ENCODE data around the gene EPB41L4B.
"Not testable (repeated sequence)": the region's sequence is repeated elsewhere in the genome, so short reads cannot be mapped to it uniquely, and the experiment has no call there.

The EPB41L4B gene

GRCh38 chr9:109304347-109304746 is 16.5 kb downstream of the EPB41L4B start:
- H3K4me3 ChIP-seq (ENCODE audit: low read depth, low read length) = no peak overlapping the region
- no peak for DNase-seq (ENCODE audit: low read depth)

GRCh38 chr9:109303900-109304299 is 17.0 kb downstream of the EPB41L4B start:
- H3K4me3 ChIP-seq (ENCODE audit: low read depth, low read length) = no peak overlapping the region
- no peak for DNase-seq (ENCODE audit: low read depth)

GRCh38 chr9:109302606-109303005 is 18.3 kb downstream of the EPB41L4B start:
- no peak for DNase-seq (ENCODE audit: low read depth)
- no peak overlapping the region for H3K4me3 ChIP-seq (ENCODE audit: low read depth, low read length)

GRCh38 chr9:109301012-109301411 is 19.8 kb downstream of the EPB41L4B start:
- DNase-seq (ENCODE audit: low read depth) = no peak

GRCh38 chr9:109299891-109300290 is 21.0 kb downstream of the EPB41L4B start:
- no peak overlapping the region for H3K4me3 ChIP-seq (ENCODE audit: low read depth, low read length)

More at GRCh38 chr9:109301012-109301411, 19.8 kb downstream of the EPB41L4B start:
- H3K4me3 ChIP-seq (ENCODE audit: low read depth, low read length) = no peak overlapping the region

GRCh38 chr9:109297899-109298298 is 23.0 kb downstream of the EPB41L4B start:
- peak; percentile 41 for DNase-seq (ENCODE audit: low read depth)

More at GRCh38 chr9:109299891-109300290, 21.0 kb downstream of the EPB41L4B start:
- DNase-seq (ENCODE audit: low read depth) = no peak

GRCh38 chr9:109295221-109296130 is 25.4 kb downstream of the EPB41L4B start:
- no peak overlapping the region for H3K4me3 ChIP-seq (ENCODE audit: low read depth, low read length)
- no peak for DNase-seq (ENCODE audit: low read depth)

More at GRCh38 chr9:109297899-109298298, 23.0 kb downstream of the EPB41L4B start:
- no peak overlapping the region for H3K4me3 ChIP-seq (ENCODE audit: low read depth, low read length)

GRCh38 chr9:109290385-109290784 is 30.5 kb downstream of the EPB41L4B start:
- DNase-seq (ENCODE audit: low read depth) = no peak
- no peak overlapping the region for H3K4me3 ChIP-seq (ENCODE audit: low read depth, low read length)

GRCh38 chr9:109289931-109290330 is 30.9 kb downstream of the EPB41L4B start:
- no peak overlapping the region for H3K4me3 ChIP-seq (ENCODE audit: low read depth, low read length)
- no peak for DNase-seq (ENCODE audit: low read depth)

- H3K4me3 ChIP-seq (ENCODE audit: low read depth, low read length) = no peak overlapping the region
- no peak for DNase-seq (ENCODE audit: low read depth)
Observed at GRCh38 chr9:109289186-109289585, 31.7 kb downstream of the EPB41L4B start.

GRCh38 chr9:109286981-109287380 is 33.9 kb downstream of the EPB41L4B start:
- no peak overlapping the region for H3K4me3 ChIP-seq (ENCODE audit: low read depth, low read length)
- DNase-seq (ENCODE audit: low read depth) = no peak

- H3K4me3 ChIP-seq (ENCODE audit: low read depth, low read length) = no peak overlapping the region
- peak; percentile 21 for DNase-seq (ENCODE audit: low read depth)
Observed at GRCh38 chr9:109286571-109286977, 34.3 kb downstream of the EPB41L4B start.

- not testable (repeated sequence) for DNase-seq (ENCODE audit: low read depth); H3K4me3 ChIP-seq (ENCODE audit: low read depth, low read length)
Observed at GRCh38 chr9:109283672-109284071, 37.2 kb downstream of the EPB41L4B start.

- no peak overlapping the region for H3K4me3 ChIP-seq (ENCODE audit: low read depth, low read length)
- DNase-seq (ENCODE audit: low read depth) = no peak
Observed at GRCh38 chr9:109283012-109283411, 37.8 kb downstream of the EPB41L4B start.

- no peak overlapping the region for H3K4me3 ChIP-seq (ENCODE audit: low read depth, low read length)
- no peak for DNase-seq (ENCODE audit: low read depth)
Observed at GRCh38 chr9:109282302-109282701, 38.6 kb downstream of the EPB41L4B start.

GRCh38 chr9:109281518-109281917 is 39.3 kb downstream of the EPB41L4B start:
- H3K4me3 ChIP-seq (ENCODE audit: low read depth, low read length) = no peak overlapping the region
- DNase-seq (ENCODE audit: low read depth) = no peak

- no peak overlapping the region for H3K4me3 ChIP-seq (ENCODE audit: low read depth, low read length)
Observed at GRCh38 chr9:109278848-109279247, 42.0 kb downstream of the EPB41L4B start.

GRCh38 chr9:109278216-109278615 is 42.6 kb downstream of the EPB41L4B start:
- H3K4me3 ChIP-seq (ENCODE audit: low read depth, low read length) = no peak overlapping the region
- DNase-seq (ENCODE audit: low read depth) = no peak

More at GRCh38 chr9:109278848-109279247, 42.0 kb downstream of the EPB41L4B start:
- DNase-seq (ENCODE audit: low read depth) = no peak

- DNase-seq (ENCODE audit: low read depth) = no peak
- no peak overlapping the region for H3K4me3 ChIP-seq (ENCODE audit: low read depth, low read length)
Observed at GRCh38 chr9:109277451-109277850, 43.4 kb downstream of the EPB41L4B start.

GRCh38 chr9:109276469-109277440 is 44.1 kb downstream of the EPB41L4B start:
- H3K4me3 ChIP-seq (ENCODE audit: low read depth, low read length) = no peak overlapping the region
- no peak for DNase-seq (ENCODE audit: low read depth)
